ENCODE results near the gene RORB. TPM values are rescaled to one million over a fixed set of nuclear protein-coding genes. Genes with fewer than 3 reads are reported as not detected.

The RORB gene
- total RNA-seq, 1 donor from 2014 or later: 0.11 TPM

DNA sequence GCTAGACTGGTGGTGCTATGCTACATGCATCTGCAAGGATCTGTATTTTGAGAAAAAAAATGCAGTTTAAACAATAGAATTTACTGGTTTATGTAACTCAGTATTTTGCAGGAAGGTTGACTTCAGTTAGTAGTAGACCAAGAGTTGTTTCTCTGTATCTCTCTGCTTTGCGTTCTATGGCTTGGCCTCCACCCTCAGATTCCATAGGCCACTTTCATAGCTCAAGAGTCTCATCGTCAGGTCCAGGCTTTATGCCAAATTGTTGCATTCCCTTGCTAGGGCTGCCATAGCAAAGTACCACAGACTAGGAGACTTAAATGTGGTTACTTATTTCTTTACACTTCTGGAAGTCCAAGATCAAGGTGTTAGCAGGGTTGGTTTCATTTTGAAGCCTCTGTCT is 48.1 kb upstream of the RORB start:
- no peak for FAIRE-seq
- Mint-ChIP-seq H3K4me1 (ENCODE audit: low read depth, unreplicated experiment) (no peaks in the 10 kb centered on the region), H3K4me3 (ENCODE audit: unreplicated experiment) (no peak overlapping the region), H3K27me3 (ENCODE audit: low read depth, unreplicated experiment) (no peaks in the 10 kb centered on the region), H3K27ac (ENCODE audit: unreplicated experiment) (no peak overlapping the region), H3K36me3 (ENCODE audit: low read depth, unreplicated experiment) (no peaks in the 10 kb centered on the region), H3K9me3 (ENCODE audit: unreplicated experiment) (peaks cover 3% of the 10 kb centered on the region)
- no peaks in the 10 kb centered on the region for H3K27me3 ChIP-seq (ENCODE audit: insufficient read depth, low read length)
- H2AFZ ChIP-seq (ENCODE audit: low read depth, low read length): no peak overlapping the region
- H3K9me3 ChIP-seq (ENCODE audit: insufficient read depth, low read depth, low read length): no peaks in the 10 kb centered on the region
- no peak overlapping the region for H3K9ac ChIP-seq (ENCODE audit: low read length)
- no peak for DNase-seq (ENCODE audit: low read depth)
- H3K36me3 ChIP-seq (ENCODE audit: insufficient read depth, low read length): no peaks in the 10 kb centered on the region
- no peak overlapping the region for H3K27ac ChIP-seq (ENCODE audit: low read depth, low read length)
- H3K4me1 ChIP-seq (ENCODE audit: insufficient read depth, low read length): no peaks in the 10 kb centered on the region
- no peak overlapping the region for H3K4me2 ChIP-seq (ENCODE audit: low read length)
- no peak overlapping the region for H3K4me3 ChIP-seq (ENCODE audit: insufficient read depth, low read depth, low read length)
- H3K79me2 ChIP-seq (ENCODE audit: insufficient read depth, low read length): no peaks in the 10 kb centered on the region
- H4K20me1 ChIP-seq (ENCODE audit: insufficient read depth, low read length): no peaks in the 10 kb centered on the region
- no peak for TF ChIP-seq EZH2 (IDR thresholded peaks at IDR 0.05; ENCODE audit: insufficient read depth, low read length)
- TF ChIP-seq, protein P1, sequence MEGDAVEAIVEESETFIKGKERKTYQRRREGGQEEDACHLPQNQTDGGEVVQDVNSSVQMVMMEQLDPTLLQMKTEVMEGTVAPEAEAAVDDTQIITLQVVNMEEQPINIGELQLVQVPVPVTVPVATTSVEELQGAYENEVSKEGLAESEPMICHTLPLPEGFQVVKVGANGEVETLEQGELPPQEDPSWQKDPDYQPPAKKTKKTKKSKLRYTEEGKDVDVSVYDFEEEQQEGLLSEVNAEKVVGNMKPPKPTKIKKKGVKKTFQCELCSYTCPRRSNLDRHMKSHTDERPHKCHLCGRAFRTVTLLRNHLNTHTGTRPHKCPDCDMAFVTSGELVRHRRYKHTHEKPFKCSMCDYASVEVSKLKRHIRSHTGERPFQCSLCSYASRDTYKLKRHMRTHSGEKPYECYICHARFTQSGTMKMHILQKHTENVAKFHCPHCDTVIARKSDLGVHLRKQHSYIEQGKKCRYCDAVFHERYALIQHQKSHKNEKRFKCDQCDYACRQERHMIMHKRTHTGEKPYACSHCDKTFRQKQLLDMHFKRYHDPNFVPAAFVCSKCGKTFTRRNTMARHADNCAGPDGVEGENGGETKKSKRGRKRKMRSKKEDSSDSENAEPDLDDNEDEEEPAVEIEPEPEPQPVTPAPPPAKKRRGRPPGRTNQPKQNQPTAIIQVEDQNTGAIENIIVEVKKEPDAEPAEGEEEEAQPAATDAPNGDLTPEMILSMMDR (IDR thresholded peaks at IDR 0.05; ENCODE audit: insufficient read depth, low read depth, low read length): no peak

DNA sequence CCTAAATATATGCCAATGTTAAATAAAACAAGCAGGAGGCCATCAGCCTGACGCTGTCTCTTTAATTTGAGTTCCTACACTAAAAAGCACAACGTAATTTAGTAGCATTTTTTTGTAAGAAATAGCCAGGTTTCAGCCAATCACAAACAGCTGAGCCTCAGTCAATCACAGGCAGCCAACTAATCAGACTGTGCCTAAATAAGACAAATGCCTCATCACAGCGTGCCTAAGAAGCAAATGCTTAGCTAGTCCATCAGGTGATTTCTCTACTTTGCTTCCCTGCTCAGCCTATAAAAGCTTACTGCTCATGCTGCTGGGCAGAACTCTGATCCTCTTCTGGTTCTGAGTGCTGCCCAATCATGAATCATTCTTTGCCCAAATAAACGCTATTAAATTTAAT is 38.3 kb upstream of the RORB start:
- TF ChIP-seq, protein P1 (IDR thresholded peaks at IDR 0.05; ENCODE audit: insufficient read depth, low read depth, low read length): no peak
- TF ChIP-seq EZH2 (IDR thresholded peaks at IDR 0.05; ENCODE audit: insufficient read depth, low read length): no peak
- FAIRE-seq (no peak), DNase-seq (ENCODE audit: low read depth) (no peak)
- no peaks in the 10 kb centered on the region for H3K9me3 ChIP-seq (ENCODE audit: insufficient read depth, low read depth, low read length)
- no peak overlapping the region for H3K27ac Mint-ChIP-seq (ENCODE audit: unreplicated experiment)
- H3K4me3 Mint-ChIP-seq (ENCODE audit: unreplicated experiment): no peak overlapping the region
- no peaks in the 10 kb centered on the region for H3K27me3 ChIP-seq (ENCODE audit: insufficient read depth, low read length)
- no peaks in the 10 kb centered on the region for H3K27me3 Mint-ChIP-seq (ENCODE audit: low read depth, unreplicated experiment)
- no peak overlapping the region for H3K9ac ChIP-seq (ENCODE audit: low read length)
- no peaks in the 10 kb centered on the region for H3K36me3 ChIP-seq (ENCODE audit: insufficient read depth, low read length)
- no peak overlapping the region for H2AFZ ChIP-seq (ENCODE audit: low read depth, low read length)
- no peak overlapping the region for H3K27ac ChIP-seq (ENCODE audit: low read depth, low read length)
- no peak overlapping the region for H3K4me2 ChIP-seq (ENCODE audit: low read length)
- no peaks in the 10 kb centered on the region for H4K20me1 ChIP-seq (ENCODE audit: insufficient read depth, low read length)
- no peaks in the 10 kb centered on the region for H3K4me1 ChIP-seq (ENCODE audit: insufficient read depth, low read length)
- H3K4me3 ChIP-seq (ENCODE audit: insufficient read depth, low read depth, low read length): no peak overlapping the region
- H3K36me3 Mint-ChIP-seq (ENCODE audit: low read depth, unreplicated experiment): no peaks in the 10 kb centered on the region
- no peaks in the 10 kb centered on the region for H3K79me2 ChIP-seq (ENCODE audit: insufficient read depth, low read length)
- no peaks in the 10 kb centered on the region for H3K4me1 Mint-ChIP-seq (ENCODE audit: low read depth, unreplicated experiment)
- H3K9me3 Mint-ChIP-seq (ENCODE audit: unreplicated experiment): no peaks in the 10 kb centered on the region

DNA sequence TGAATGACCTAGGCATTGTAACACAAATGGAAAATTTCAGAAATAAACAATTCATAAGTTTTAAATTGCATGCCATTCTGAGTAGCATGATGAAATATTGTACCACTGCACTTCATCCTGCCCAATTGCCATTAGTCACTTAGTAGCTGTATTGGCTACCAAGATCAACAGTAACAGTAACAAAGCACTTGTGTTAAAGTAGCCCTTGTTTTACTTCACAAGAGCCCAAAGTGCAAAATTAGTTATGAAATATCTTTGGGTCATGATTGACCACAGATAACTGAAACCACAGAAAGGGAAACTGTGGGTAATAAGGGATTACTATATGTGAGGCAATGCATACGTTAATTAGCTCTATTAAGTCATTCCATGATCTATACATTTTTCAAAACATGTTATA is 33.3 kb upstream of the RORB start:
- Mint-ChIP-seq H3K9me3 (ENCODE audit: unreplicated experiment) (no peaks in the 10 kb centered on the region), H3K27ac (ENCODE audit: unreplicated experiment) (no peak overlapping the region), H3K27me3 (ENCODE audit: low read depth, unreplicated experiment) (no peaks in the 10 kb centered on the region), H3K36me3 (ENCODE audit: low read depth, unreplicated experiment) (no peaks in the 10 kb centered on the region), H3K4me3 (ENCODE audit: unreplicated experiment) (no peak overlapping the region), H3K4me1 (ENCODE audit: low read depth, unreplicated experiment) (no peaks in the 10 kb centered on the region)
- DNase-seq (ENCODE audit: low read depth) (peak; percentile 1), FAIRE-seq (no peak)
- Histone ChIP-seq H3K27ac (ENCODE audit: low read depth, low read length) (no peak overlapping the region), H3K27me3 (ENCODE audit: insufficient read depth, low read length) (no peaks in the 10 kb centered on the region), H4K20me1 (ENCODE audit: insufficient read depth, low read length) (no peaks in the 10 kb centered on the region), H2AFZ (ENCODE audit: low read depth, low read length) (no peak overlapping the region), H3K4me2 (ENCODE audit: low read length) (no peak overlapping the region), H3K4me3 (ENCODE audit: insufficient read depth, low read depth, low read length) (no peak overlapping the region), H3K36me3 (ENCODE audit: insufficient read depth, low read length) (no peaks in the 10 kb centered on the region), H3K9me3 (ENCODE audit: insufficient read depth, low read depth, low read length) (no peaks in the 10 kb centered on the region), H3K79me2 (ENCODE audit: insufficient read depth, low read length) (no peaks in the 10 kb centered on the region), H3K9ac (ENCODE audit: low read length) (no peak overlapping the region), H3K4me1 (ENCODE audit: insufficient read depth, low read length) (no peaks in the 10 kb centered on the region)
- TF ChIP-seq, protein P1 (IDR thresholded peaks at IDR 0.05; ENCODE audit: insufficient read depth, low read depth, low read length): no peak
- TF ChIP-seq EZH2 (IDR thresholded peaks at IDR 0.05; ENCODE audit: insufficient read depth, low read length): no peak

Data from astrocyte (in vitro differentiated cells and primary cell).